ENCODE results near the gene JPH4. TPM values are rescaled to one million over a fixed set of nuclear protein-coding genes. Genes with fewer than 3 reads are reported as not detected.
A peak's percentile ranks its signal among the peaks of the same experiment; 100 is the strongest.

JPH4 gene
- total and polyA plus RNA-seq, 2 of the 8 experiments (the other 6 are each of a cell fraction or from before 2014, with no cell fraction given) = 23.9 to 46.7 TPM

DNA sequence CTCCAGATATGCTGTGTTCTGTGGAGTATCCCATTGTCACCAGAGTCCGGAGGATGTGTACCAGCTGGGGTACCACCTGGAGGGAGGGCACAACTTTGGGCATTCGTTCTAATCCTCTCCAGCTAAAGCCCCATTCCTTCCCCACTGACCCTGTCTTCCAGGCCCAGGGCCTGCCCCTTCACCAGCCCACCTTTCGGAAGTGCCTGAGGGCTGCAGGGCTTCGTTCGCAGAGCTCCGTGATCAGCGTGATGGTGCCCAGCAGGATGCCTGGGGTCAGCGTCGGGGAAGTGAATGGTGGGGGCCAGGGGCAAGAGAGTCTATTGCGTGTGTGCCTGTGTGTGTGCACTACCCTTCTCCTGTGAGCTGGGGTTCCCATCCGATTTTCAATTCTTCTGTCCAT, 13.0 kb downstream of the JPH4 start:
- Histone ChIP-seq H3K27me3 (replicated peaks in 1 of 4; ENCODE audit: control insufficient read depth in 3 of 4, extremely low read depth in 1 of 4, insufficient read depth in 3 of 4, low read length in 3 of 4) (no peaks in the 10 kb centered on the region), H3K79me2 (ENCODE audit: control insufficient read depth in 1 of 2, insufficient read depth in 2 of 2, low read length in 2 of 2) (no peaks in the 10 kb centered on the region), H3K27ac (ENCODE audit: low read depth, low read length) (no peak overlapping the region), H4K91ac (replicated peaks; ENCODE audit: insufficient read length, low read length) (no peak overlapping the region), H2BK15ac (ENCODE audit: low read length) (no peak overlapping the region), H2AK5ac (ENCODE audit: low read depth, low read length) (no peak overlapping the region), H4K5ac (ENCODE audit: insufficient read length, low read depth, low read length) (no peak overlapping the region), H3K23me2 (ENCODE audit: low read depth, low read length) (peaks cover 7% of the 10 kb centered on the region; the same call in 1 of the 2 replicates), H3K18ac (ENCODE audit: extremely low read depth, low read length) (no peak overlapping the region), H3K79me1 (ENCODE audit: low read depth, low read length) (no peaks in the 10 kb centered on the region), H3K14ac (ENCODE audit: insufficient read length) (no peak overlapping the region), H3K23ac (ENCODE audit: insufficient read length) (no peak overlapping the region), H2BK20ac (ENCODE audit: low read length) (no peak overlapping the region), H3K56ac (replicated peaks; ENCODE audit: insufficient read length, low read depth, low read length) (no peak overlapping the region), H3K4ac (replicated peaks; ENCODE audit: insufficient read length, low read depth, low read length) (no peak overlapping the region), H4K20me1 (replicated peaks in 1 of 2; ENCODE audit: control insufficient read depth in 1 of 2, insufficient read depth in 2 of 2, low read length in 2 of 2) (peaks cover 0 to 3% of the 10 kb centered on the region in 2 experiments), H3K4me3 (ENCODE audit: extremely low read depth in 1 of 4, insufficient read depth in 2 of 4, low read depth in 3 of 4, low read length in 4 of 4) (no peak overlapping the region), H3K9ac (replicated peaks in 1 of 4; ENCODE audit: extremely low read depth in 1 of 4, low read depth in 3 of 4, low read length in 3 of 4) (no peak overlapping the region), H2BK5ac (ENCODE audit: low read depth, low read length) (no peak overlapping the region), H3K4me1 (replicated peaks in 1 of 4; ENCODE audit: control insufficient read depth in 3 of 4, insufficient read depth in 4 of 4, low read length in 3 of 4) (peaks cover 8 to 21% (median 11%) of the 10 kb centered on the region in 4 experiments), H3K4me2 (ENCODE audit: insufficient read depth in 1 of 2, low read depth in 2 of 2, low read length in 2 of 2) (peak overlapping the region in 1 of 2 experiments; percentile 91; a peak in 1 of 4 replicates), H3K9me3 (ENCODE audit: insufficient read depth in 2 of 2, low read depth in 1 of 2, low read length in 1 of 2) (no peaks in the 10 kb centered on the region), H2BK12ac (ENCODE audit: low read depth, low read length) (no peak overlapping the region), H2BK120ac (replicated peaks; ENCODE audit: low read depth, low read length) (no peak overlapping the region), H3K36me3 (ENCODE audit: control insufficient read depth in 2 of 4, insufficient read depth in 4 of 4, low read length in 3 of 4) (peaks cover 8 to 21% (median 14%) of the 10 kb centered on the region in 4 experiments; a peak in 7 of 8 replicates), H2AFZ (ENCODE audit: low read length) (no peak overlapping the region), H4K8ac (ENCODE audit: extremely low read depth, insufficient read depth, low read length) (no peak overlapping the region)
- 93% methylated on average over 11 of the region's 11 CpGs; no CpG with 5 or more reads in 1 of the 2 experiments for WGBS, 2 experiments (ENCODE audit: extremely low coverage in 1 of 2, insufficient coverage in 1 of 2, insufficient read length in 1 of 2, insufficient replicate concordance in 2 of 2, low coverage in 1 of 2, low lambda C conversion rate in 2 of 2, missing lambda C conversion rate in 1 of 2)
- ChIA-PET POLR2A (ENCODE audit: partially characterized antibody) (interaction anchor here (5.5 to 52.7 kb wide), 3 partner anchors 8 to 87 kb away, joined by 40 to 1523 read pairs (median 944); partner anchors contain the start of genes NGDN, THTPA and ZFHX2), CTCF (ENCODE audit: partially characterized antibody) (interaction anchor here (0.6 to 70.5 kb wide), 3 partner anchors 38 to 173 kb away, joined by 4 to 2092 read pairs (median 1314); partner anchors contain the start of gene NGDN)
- DNase-seq (ENCODE audit: low read depth in 1 of 2, low spot score in 2 of 2) (no peak), FAIRE-seq (no peak)
- TF ChIP-seq TCF12 (IDR thresholded peaks at IDR 0.05; ENCODE audit: low read depth, low read length) = no peak
- peak in 1 of 2 experiments; percentile 54; a peak in 2 of 3 replicates for TF ChIP-seq POLR2A (IDR thresholded peaks at IDR 0.05; ENCODE audit: control extremely low read depth in 1 of 2, low read depth in 2 of 2, low read length in 2 of 2)
- TF ChIP-seq ASH2L (IDR thresholded peaks at IDR 0.05; ENCODE audit: low read length) = no peak
- TF ChIP-seq SP1 (IDR thresholded peaks at IDR 0.05; ENCODE audit: low read depth, low read length) = no peak
- TF ChIP-seq YY1 (IDR thresholded peaks at IDR 0.05; ENCODE audit: low read depth, low read length) = no peak
- no peak for TF ChIP-seq SIRT6 (IDR thresholded peaks at IDR 0.05; ENCODE audit: low read length)

Data from H1 (cell line).